ENCODE data around the gene SLC25A24.

The SLC25A24 gene

DNA sequence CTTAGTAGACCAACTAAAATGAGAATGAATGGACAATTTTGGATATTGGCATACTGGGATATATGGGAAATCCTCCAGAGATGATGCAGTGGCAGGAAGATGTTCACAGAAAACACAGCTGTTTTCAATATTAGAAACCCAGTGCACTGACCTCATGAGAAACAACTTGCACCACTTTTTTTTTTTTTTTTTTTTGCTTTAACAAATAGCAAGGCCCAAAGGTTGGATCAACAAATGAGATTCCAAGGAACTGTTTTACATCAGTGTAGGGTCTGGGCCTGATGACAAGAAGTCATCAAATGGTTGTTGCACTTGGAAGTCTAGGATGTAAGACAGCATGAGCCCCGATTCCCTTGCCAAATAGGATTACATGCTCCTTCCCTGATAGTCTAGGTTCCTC is 110.7 kb downstream of the SLC25A24 start:
- no peak for DNase-seq

- no peak for DNase-seq
Observed at GRCh38 chr1:108085628-108086027, 114.5 kb downstream of the SLC25A24 start.

DNA sequence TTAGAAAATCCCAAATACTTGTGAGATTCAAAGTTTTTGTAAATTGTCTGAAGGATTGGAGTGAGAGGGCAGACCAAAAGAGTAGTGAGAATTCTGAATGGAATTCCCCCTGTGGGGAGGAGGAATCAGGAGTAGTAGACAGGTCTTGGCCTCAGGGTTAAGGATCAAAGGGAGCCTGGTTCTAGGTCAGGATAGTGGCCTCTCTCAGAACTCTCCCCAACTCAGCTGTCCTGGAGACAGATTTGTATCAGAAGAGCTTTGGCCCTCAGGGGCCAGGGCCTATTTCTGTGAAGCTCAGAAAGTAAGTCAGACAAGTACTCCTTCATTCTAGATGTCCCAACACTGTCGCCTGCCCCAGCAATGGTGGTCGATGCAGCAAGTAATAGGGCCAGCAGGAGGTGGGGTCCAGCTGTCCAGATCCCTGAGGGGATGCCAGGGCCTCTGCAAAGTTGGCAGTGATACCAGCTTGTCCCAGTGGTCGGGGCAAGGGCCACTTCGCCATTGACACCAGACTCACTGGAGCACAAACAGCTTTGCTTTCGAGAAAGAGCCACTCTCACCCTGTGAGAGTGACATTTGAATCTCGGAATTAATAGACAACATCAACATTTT is 115.2 kb downstream of the SLC25A24 start:
- no peak for DNase-seq

Measured in activated CD4-positive, alpha-beta T cell treated with anti-CD3 and anti-CD28 coated beads, Interleukin-2, amount 50 U/mL, for 16 hours (primary cell).